D721Med (cell line): ENCODE data around the gene P4HB.
"Not testable (repeated sequence)": the region's sequence is repeated elsewhere in the genome, so short reads cannot be mapped to it uniquely, and the experiment has no call there.

Source experiments
- DNase-seq: peaks from one replicate; pipeline ENCODE4 v3.0.0; 2011; ENCODE audit warnings: low spot score; ENCODE audit not compliant: insufficient read length
- FAIRE-seq: peaks from 2 replicates; lab custom pipeline; 2011; peaks lifted over from hg19 to GRCh38; lab: Jason Lieb, UNC
- CTCF ChIP-seq: IDR thresholded peaks from 2 replicates; pipeline ENCODE4 v1.5.1; 2012; ENCODE audit warnings: mild to moderate bottlenecking, control low read depth; ENCODE audit not compliant: insufficient read depth; ENCODE audit errors: missing control alignments

P4HB gene

GRCh38 chr17:81842725-81843504 lies 17.4 kb downstream of the P4HB start:
- DNase-seq (no peak), FAIRE-seq (no peak)
- TF ChIP-seq CTCF, result no peak

- DNase-seq (no peak), FAIRE-seq (no peak)
- no peak for TF ChIP-seq CTCF
These were observed 18.0 kb downstream of the P4HB start for GRCh38 chr17:81842378-81842724.

- no peak for DNase-seq
- TF ChIP-seq CTCF, result no peak
- no peak for FAIRE-seq
These were observed 18.5 kb downstream of the P4HB start for GRCh38 chr17:81841866-81842265.

- no peak for DNase-seq
- TF ChIP-seq CTCF, result no peak
- FAIRE-seq, result no peak
These were observed 19.2 kb downstream of the P4HB start for GRCh38 chr17:81840826-81841778.

GRCh38 chr17:81840059-81840458 lies 20.3 kb downstream of the P4HB start:
- DNase-seq, FAIRE-seq: not testable (repeated sequence)

GRCh38 chr17:81839301-81839700 lies 21.0 kb downstream of the P4HB start:
- TF ChIP-seq CTCF, result no peak
- DNase-seq (no peak), FAIRE-seq (no peak)

GRCh38 chr17:81838753-81839255 lies 21.5 kb downstream of the P4HB start:
- FAIRE-seq (no peak), DNase-seq (no peak)
- no peak for TF ChIP-seq CTCF
